ENCODE measurements around the gene SPOCK2.

Gene SPOCK2

DNA sequence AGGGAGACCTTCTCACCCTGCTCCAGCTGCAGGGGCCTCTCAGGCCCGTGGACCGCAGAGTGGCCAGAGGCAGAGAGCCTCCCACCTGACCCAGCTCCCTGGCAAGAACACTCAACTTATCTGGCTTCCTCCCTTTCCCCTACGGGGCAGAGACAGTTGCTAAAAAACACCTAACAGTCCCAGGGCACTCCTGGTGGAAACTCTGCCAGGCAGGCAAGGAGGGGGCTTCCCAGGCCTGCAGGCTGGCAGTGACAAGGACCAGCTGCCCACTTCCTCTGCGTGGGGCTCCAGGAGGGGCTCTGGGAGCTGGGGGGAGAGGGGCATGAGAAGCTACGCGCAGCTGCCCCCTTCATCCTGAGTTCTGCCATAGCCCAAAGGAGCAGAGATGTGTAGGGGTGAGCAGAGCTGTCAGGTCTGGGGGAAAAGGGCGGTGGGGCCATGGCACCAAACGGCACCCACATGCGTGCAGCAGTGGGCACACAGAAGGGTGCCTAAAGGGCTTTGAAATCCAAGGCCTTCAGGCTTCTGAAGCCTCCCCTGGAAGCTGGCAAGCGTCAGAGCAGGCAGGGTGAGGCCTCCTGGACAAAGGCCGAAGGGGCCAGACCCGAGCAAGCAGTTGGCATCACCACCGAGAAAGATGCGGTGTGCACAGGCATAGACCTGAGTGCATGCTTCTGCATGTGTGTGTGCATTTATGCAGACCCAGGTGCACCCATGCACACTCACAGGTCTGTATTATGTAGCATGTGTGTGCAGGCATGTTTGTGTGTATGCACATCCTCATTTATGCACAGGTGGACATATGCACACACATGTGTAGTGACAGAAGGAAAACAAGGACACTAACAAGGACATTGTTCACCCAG, 14.4 kb downstream of the SPOCK2 start:
- no peak for DNase-seq (ENCODE audit: low spot score in 2 of 2)
- Mint-ChIP-seq H3K9me3 (no peaks in the 10 kb centered on the region), H3K4me3 (no peak overlapping the region), H3K36me3 (peaks cover 49% of the 10 kb centered on the region), H3K4me1 (peaks cover 71% of the 10 kb centered on the region), H3K27ac (peak overlapping the region; percentile 90)
- no peak for ATAC-seq

DNA sequence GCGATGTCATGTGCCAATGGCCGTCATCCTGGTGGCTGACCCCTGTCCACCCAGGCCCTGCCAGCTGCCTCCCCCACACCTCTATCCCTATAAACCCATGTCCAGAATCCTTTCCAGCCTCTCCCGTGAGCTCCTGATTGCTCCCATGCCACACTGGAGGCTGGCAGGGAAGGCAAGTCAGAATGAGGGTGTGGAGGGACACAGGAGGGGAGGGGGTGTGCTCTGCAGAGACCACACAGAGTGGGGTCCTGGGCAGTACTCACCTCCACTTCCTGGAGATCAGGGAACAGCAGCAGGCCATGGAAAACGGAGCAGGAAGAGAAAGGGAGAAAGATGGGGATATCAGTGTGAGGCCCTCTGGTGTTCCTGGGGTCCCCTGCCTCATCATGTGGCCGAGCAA, 15.7 kb downstream of the SPOCK2 start:
- peaks cover 73% of the 10 kb centered on the region for H3K4me1 Mint-ChIP-seq
- H3K36me3 Mint-ChIP-seq: peaks cover 62% of the 10 kb centered on the region
- no peak overlapping the region for H3K4me3 Mint-ChIP-seq
- ATAC-seq (no peak), DNase-seq (ENCODE audit: low spot score in 2 of 2) (no peak)
- H3K27ac Mint-ChIP-seq: peak overlapping the region; percentile 90
- no peaks in the 10 kb centered on the region for H3K9me3 Mint-ChIP-seq

DNA sequence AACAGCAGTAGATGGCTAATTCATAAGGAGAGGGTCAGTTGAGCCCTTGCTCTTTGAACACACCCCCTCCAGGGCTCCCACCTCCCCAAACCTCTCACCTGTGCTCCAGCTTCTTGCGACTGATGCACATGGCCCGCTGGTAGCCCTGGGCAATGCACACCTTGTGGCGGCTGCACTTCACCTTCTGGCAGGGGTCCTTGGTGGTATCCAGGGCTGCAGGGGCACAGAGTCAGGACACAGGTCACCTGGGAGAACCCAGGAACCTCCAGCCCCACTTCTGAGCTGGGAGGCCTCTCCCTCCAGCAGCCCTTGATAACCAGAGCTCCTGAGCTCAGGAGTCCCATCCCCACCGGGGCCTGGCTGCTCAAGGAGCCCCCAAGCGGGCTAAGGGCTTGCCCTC, 16.3 kb downstream of the SPOCK2 start:
- H3K27ac Mint-ChIP-seq: peak overlapping the region; percentile 90
- peaks cover 67% of the 10 kb centered on the region for H3K4me1 Mint-ChIP-seq
- DNase-seq (ENCODE audit: low spot score in 2 of 2) (no peak), ATAC-seq (no peak)
- no peaks in the 10 kb centered on the region for H3K9me3 Mint-ChIP-seq
- no peak overlapping the region for H3K4me3 Mint-ChIP-seq
- H3K36me3 Mint-ChIP-seq: peaks cover 68% of the 10 kb centered on the region

DNA sequence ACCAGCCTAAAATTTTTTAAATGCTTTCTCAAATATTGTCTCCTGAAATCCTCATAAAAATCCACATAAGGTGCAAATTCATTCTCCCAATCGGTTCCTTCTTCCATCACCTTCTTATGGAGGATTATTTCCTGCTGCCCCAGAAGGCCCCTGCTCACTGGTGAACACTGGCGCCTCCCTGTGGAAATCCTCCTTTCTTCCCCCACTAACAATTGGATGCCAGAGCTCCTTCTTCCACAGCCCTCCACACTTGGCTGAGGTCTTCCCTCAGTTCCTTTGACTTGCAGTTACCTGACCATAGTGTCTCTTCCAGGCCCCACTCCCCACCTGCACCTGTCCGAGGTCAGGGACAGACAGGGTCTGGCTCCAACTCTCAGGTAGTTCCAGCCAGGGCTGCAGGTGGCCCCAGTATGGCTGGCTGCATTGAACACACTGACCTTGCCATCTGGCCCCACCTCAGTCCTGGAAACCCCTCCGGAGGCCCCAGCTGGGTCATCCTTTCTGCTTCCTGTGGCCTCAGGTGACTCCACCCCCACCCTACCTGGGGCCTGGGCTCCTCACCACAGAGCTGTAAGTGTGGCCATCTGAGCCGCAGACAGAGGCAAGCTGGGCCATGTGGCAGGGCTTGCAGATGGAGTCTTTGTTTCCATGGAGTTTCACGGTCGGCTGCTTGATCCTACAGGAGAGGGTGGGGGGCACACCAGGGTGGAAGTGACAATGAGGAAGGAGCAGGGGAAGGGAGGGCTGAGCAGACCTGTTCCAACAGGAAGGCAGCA, 18.4 kb downstream of the SPOCK2 start:
- Mint-ChIP-seq H3K36me3 (peaks cover 88% of the 10 kb centered on the region), H3K4me1 (peaks cover 46% of the 10 kb centered on the region), H3K27ac (peak overlapping the region; percentile 78), H3K9me3 (no peaks in the 10 kb centered on the region), H3K4me3 (no peak overlapping the region)
- DNase-seq (ENCODE audit: low spot score in 2 of 2) (no peak), ATAC-seq (no peak)

DNA sequence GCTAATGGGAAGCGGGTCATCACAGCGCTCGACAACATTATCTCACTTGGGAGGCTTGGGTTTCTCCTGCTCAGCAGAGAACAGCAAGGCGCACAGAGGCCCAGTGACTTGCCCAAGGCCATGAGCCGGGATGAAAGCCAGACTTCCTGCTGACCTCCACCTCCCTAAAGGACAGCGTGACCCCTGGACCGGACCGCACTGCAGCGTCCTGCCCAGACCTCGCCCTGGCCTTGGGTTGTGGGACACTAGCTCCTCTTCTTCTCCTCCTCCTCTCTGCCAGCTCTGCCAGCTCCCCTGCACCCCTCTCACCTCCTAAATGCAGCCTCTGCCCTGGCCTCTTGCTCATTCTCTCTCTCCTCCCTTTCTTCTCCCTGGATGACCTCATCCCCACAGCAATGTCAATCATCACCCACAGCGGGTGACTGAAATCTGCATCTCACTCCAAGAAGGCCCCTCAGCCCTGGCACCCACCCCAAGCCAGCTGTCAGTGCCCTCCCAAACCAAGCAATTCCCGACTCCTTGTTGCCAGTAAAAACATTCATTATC, 19.4 kb downstream of the SPOCK2 start:
- H3K27ac Mint-ChIP-seq: peak overlapping the region; percentile 78
- peak; percentile 80 for ATAC-seq
- peaks cover 95% of the 10 kb centered on the region for H3K36me3 Mint-ChIP-seq
- H3K9me3 Mint-ChIP-seq: no peaks in the 10 kb centered on the region
- H3K4me3 Mint-ChIP-seq: no peak overlapping the region
- H3K4me1 Mint-ChIP-seq: peaks cover 38% of the 10 kb centered on the region
- no peak for DNase-seq (ENCODE audit: low spot score in 2 of 2)

DNA sequence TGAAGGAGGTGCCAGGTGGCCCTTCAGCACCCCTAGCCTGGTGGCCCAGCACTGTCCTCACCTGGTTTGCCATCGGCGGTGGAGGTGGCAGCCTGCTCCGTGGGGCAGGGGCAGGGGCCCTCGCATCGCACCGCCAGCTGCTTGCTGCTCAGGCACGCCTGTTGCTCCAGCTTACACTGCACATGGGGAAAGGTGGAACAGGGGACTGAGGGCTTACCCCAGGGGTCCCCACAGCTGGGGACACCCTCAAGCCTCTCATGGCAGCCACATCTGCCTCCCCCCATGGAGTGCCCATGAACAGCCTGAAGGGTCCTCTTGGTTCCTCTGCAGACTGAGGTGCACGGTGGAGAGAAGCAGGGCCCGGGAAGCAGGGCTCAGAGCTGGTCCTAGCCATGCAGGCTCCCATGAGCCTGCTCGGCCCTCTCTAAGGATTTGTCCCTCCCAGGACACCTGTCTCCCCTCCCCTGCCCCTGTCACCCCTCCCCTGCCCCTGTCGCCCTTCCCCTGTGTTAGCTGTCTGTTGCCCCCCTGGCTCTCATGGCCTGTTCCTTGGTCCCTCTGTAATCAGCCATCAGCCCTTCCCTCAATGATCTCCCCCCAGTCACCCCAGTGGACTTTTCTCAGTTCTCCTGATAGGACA, 20.1 kb downstream of the SPOCK2 start:
- Mint-ChIP-seq H3K4me3 (no peak overlapping the region), H3K36me3 (peaks cover 97% of the 10 kb centered on the region), H3K27ac (peak overlapping the region; percentile 78), H3K4me1 (peaks cover 31% of the 10 kb centered on the region), H3K9me3 (no peaks in the 10 kb centered on the region)
- ATAC-seq (no peak), DNase-seq (ENCODE audit: low spot score in 2 of 2) (no peak)

DNA sequence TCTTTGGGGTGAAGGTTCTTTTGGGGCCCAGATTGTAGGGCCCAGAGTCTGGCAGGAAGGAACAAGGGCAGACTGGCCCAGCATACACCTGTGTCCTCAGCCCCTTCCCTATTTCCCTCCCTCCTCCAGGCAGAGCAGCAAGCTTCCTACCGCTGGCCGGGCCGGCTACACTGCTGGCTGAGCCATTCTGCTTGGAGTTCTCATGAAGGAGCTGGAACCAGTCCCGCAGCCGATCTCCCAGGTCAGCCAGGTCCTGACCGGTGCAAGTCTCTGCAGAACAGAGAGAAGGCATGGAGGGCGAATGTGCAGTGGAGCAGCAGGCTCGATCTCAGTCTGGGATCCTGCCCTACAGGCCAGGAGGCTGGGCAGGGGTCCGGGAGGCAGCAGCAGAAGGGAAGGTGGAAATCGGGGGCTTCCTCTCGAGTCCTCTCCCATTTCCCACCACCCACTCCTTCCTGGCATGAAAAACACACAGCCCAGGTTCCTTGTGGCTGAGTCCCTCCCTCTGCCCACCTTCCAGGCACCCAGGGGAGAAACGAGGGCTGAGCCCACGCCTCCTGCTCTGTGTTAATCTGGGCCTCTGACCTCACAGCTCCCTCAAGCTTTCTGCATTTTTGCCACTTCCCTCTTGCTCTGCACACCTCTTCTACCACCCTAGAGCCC, 20.8 kb downstream of the SPOCK2 start:
- no peak overlapping the region for H3K4me3 Mint-ChIP-seq
- peaks cover 27% of the 10 kb centered on the region for H3K4me1 Mint-ChIP-seq
- H3K9me3 Mint-ChIP-seq: no peaks in the 10 kb centered on the region
- ATAC-seq (no peak), DNase-seq (ENCODE audit: low spot score in 2 of 2) (no peak)
- peak overlapping the region; percentile 78 for H3K27ac Mint-ChIP-seq
- peaks cover 94% of the 10 kb centered on the region for H3K36me3 Mint-ChIP-seq

DNA sequence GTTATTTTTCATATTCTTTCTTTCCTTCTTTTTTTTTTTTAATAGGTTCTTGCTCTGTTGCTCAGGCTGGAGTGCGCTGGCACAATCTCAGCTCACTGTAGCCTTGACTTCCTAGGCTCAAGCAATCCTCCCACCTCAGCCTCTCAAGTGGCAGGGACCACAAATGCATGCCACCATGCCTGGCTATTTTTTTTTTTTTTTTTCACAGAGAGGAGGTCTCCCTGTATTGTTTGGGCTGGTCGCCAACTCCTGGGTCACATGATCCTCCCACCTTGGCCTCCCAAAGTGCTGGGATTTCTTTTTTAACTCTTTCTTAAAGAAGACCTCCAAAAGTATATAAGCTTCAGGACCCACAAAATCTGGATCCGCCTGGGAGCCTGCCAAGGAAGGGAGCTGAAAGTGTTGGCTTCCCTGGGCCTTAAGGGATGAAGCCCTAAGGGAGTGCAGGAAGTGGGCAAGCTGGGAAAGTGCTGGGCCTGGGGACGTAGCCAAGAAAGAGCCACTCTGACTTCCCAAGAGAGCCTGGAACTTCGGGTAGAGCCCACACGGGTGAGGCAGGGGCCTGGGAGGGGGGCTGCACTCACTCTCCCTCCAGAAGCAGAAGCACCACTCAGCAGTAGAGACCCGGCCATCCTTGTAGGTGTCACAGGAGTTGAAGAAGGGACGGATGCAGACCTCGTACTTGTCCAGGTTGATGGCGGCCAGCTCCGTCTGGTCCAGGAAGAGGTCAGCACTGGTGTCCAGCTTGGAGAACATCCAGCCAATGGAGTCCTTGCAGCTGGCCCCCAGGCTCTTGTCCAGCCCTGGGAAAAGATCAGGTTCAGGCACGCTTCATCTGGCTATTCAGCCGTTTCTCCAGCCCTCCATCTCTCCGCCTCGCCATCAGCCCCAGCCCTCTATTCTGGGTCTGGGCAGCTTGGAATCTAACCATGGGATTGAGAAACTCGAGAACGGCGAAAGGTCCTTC, 21.8 kb downstream of the SPOCK2 start:
- H3K4me3 Mint-ChIP-seq: no peak overlapping the region
- H3K36me3 Mint-ChIP-seq: peaks cover 94% of the 10 kb centered on the region
- peaks cover 33% of the 10 kb centered on the region for H3K4me1 Mint-ChIP-seq
- DNase-seq (ENCODE audit: low spot score in 2 of 2) (no peak), ATAC-seq (no peak)
- H3K9me3 Mint-ChIP-seq: no peaks in the 10 kb centered on the region
- peak overlapping the region; percentile 78 for H3K27ac Mint-ChIP-seq

DNA sequence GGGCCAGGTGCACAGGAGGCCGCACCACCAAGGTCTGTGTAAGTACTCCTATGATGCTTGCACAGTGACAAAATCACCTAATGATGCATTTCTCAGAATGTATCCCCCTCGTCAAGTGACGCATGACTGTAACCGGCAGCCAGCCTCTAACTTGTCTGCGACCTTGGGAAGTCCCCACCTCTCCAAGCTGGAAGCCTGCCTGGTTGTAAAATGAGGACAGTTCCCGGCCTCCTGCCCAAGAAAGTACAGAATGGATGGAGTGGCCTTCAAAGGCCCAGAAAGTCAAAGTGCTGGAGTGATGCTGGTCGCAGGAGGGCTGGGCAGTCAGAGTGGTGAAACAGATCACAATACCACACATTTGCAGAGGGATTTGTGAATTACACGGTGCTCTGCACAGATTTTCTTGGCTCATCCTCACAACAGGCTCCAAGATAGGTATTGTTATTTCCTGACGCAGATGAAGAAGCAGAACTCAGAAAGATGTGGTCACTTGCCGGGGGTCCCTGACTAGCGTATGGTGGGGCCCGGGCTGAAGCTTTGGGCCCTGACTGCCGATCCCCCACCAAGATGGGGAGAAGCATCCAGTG, 22.8 kb downstream of the SPOCK2 start:
- H3K4me3 Mint-ChIP-seq: no peak overlapping the region
- DNase-seq (ENCODE audit: low spot score in 2 of 2): no peak
- peaks cover 44% of the 10 kb centered on the region for H3K4me1 Mint-ChIP-seq
- no peaks in the 10 kb centered on the region for H3K9me3 Mint-ChIP-seq
- peak overlapping the region; percentile 78 for H3K27ac Mint-ChIP-seq
- H3K36me3 Mint-ChIP-seq: peaks cover 94% of the 10 kb centered on the region
- no peak for ATAC-seq

DNA sequence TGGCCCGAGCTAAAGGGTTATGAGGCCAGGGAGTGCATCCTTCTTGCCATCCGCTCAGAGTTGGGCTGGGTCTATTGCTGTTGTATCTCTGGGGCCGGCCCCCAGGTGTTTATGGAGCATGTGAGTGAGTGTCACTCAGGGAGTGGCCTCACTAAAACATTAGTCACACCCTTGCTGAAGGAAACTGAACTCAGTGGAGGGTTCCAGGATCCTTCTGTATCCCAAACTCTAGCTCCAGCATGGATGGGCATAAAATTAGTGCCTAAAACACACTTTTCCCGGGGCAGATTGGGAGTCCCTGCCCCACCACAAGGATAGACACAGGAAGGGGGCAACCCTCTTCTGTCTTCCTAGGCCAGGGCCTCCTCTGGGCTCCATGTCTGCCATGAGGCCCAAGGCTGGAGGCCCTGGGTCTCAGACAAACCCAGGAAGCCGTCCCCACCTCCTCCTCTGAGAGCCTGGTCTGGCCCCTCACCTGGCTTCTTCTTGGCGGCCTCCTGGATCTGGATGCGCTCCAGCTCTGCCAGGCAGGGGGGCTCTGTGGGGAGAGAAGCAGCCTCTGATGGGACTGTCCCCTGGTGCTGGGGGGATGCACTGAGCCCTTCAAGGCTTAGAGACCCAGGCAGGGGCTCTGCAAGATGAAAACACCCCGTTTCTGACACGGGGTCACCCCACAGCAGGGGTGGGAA, 24.5 kb downstream of the SPOCK2 start:
- no peak overlapping the region for H3K4me3 Mint-ChIP-seq
- H3K36me3 Mint-ChIP-seq: peaks cover 93% of the 10 kb centered on the region
- DNase-seq (ENCODE audit: low spot score in 2 of 2): no peak
- H3K9me3 Mint-ChIP-seq: no peaks in the 10 kb centered on the region
- peaks cover 46% of the 10 kb centered on the region for H3K4me1 Mint-ChIP-seq
- H3K27ac Mint-ChIP-seq: peak overlapping the region; percentile 89
- no peak for ATAC-seq

DNA sequence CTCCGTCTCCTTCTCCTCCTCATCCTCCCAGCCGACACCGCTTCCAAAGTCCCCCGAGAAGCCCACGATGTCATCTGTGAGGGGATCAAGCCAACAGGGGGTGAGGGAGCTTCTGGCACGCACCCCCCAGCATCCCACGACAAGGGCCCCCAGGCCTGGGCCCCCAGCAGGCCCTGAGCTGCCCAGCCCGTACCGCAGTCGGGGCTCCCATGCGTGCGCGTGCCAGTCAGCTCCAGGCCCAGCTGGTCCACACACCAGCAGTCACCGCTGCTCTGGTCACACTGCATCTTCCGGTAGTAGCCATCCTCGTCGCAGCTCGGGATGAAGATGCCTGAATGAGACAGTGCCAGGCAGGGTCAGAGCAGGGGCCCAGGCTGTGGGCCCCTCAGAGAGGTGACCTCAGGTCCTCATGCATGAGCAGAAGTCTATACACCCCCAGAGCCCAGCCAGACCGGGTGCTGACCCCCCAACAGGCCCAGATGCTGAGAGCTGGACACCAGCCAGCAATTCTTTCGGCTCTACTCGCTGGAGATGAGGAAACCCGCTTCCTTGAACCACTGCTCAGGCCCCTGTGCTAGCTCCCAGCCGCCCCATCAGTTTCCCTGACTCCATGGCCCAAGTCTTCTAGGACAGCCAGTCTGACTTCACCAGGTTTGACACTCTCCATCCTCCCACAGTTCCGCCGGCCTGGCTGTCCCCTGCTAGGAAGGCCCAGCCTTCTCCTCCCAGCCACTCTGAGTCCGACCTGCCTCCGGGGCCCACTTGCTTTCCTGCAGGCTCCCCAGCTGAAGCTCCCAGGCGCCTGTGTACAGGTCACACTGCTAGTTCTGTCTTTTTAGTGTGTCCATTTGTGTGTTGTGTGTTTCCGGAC, 25.3 kb downstream of the SPOCK2 start:
- Mint-ChIP-seq H3K27ac (peak overlapping the region; percentile 89), H3K36me3 (peaks cover 87% of the 10 kb centered on the region), H3K4me1 (peaks cover 42% of the 10 kb centered on the region), H3K9me3 (no peaks in the 10 kb centered on the region), H3K4me3 (no peak overlapping the region)
- ATAC-seq (no peak), DNase-seq (ENCODE audit: low spot score in 2 of 2) (no peak)

DNA sequence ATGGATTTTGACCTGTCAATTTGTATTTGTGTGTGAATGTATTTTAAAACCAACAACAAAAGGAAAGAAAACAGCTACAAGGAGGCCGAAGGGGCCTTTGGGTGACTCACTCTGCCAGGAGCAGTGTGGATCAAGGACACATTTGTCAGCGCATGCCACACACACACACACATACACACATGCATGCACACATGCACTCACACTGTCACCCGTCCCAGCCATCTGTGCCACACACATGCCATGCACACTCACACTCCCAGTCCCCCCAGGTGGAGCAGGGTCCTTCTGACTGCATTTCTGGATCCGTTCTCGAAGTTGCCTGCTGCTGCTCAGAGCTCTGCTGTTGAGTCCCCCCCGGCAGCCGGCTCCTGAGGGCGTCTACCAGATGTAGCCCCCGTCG, 26.0 kb downstream of the SPOCK2 start:
- no peak for DNase-seq (ENCODE audit: low spot score in 2 of 2)
- H3K4me1 Mint-ChIP-seq: peaks cover 43% of the 10 kb centered on the region
- peak overlapping the region; percentile 89 for H3K27ac Mint-ChIP-seq
- no peak for ATAC-seq
- no peak overlapping the region for H3K4me3 Mint-ChIP-seq
- peaks cover 85% of the 10 kb centered on the region for H3K36me3 Mint-ChIP-seq
- H3K9me3 Mint-ChIP-seq: no peaks in the 10 kb centered on the region
